H1 (cell line): ENCODE data around the gene CRYBA4. TPM values are rescaled to one million over a fixed set of nuclear protein-coding genes. Genes with fewer than 3 reads are reported as not detected.

Experiments used
- CTCF ChIA-PET: fragments of 300-600 bp; sonication (Branson Sonifier 250); formaldehyde crosslinking; loops from one replicate; lab custom pipeline; 2021; ENCODE audit not compliant: partially characterized antibody; lab: Charles Lee
- POLR2A ChIA-PET: fragments of 300-600 bp; sonication (Branson Sonifier 250); formaldehyde crosslinking; loops from one replicate; lab custom pipeline; 2021; ENCODE audit warnings: inconsistent platforms; ENCODE audit not compliant: partially characterized antibody; lab: Charles Lee
- DNase-seq, 2 experiments: peaks; one replicate each; pipeline versions ENCODE4 v3.0.0 to v3.0.0-alpha.2; 2010 to 2022; ENCODE audit warnings: low spot score in 2 of 2, low read depth in 1 of 2, mixed read lengths in 1 of 2
- FAIRE-seq: peaks from 2 replicates; lab custom pipeline; 2011; peaks lifted over from hg19 to GRCh38; lab: Jason Lieb, UNC
- H2AFZ ChIP-seq: 2 replicates; pipeline ENCODE4 v1.8.1; 2012; ENCODE audit warnings: low read length, inconsistent platforms
- H2AK5ac ChIP-seq: 2 replicates; pipeline ENCODE4 v1.6.1; 2013; ENCODE audit warnings: low read depth, low read length
- H2BK120ac ChIP-seq: replicated peaks from 2 replicates; pipeline ENCODE3; 2013; ENCODE audit warnings: low read depth, low read length, inconsistent platforms
- H2BK12ac ChIP-seq: 2 replicates; pipeline ENCODE4 v1.6.1; 2013; ENCODE audit warnings: low read depth, low read length
- H2BK15ac ChIP-seq: 2 replicates; pipeline ENCODE4 v1.6.1; 2013; ENCODE audit warnings: low read length
- H2BK20ac ChIP-seq: 2 replicates; pipeline ENCODE4 v1.6.1; 2013; ENCODE audit warnings: low read length
- H2BK5ac ChIP-seq: 2 replicates; pipeline ENCODE4 v1.6.1; 2013; ENCODE audit warnings: low read depth, low read length
- H3K14ac ChIP-seq: 2 replicates; pipeline ENCODE4 v1.6.1; 2013; ENCODE audit warnings: inconsistent platforms; ENCODE audit not compliant: insufficient read length
- H3K18ac ChIP-seq: 2 replicates; pipeline ENCODE4 v1.6.1; 2013; ENCODE audit warnings: low read length; ENCODE audit errors: extremely low read depth
- H3K23ac ChIP-seq: 2 replicates; pipeline ENCODE4 v1.6.1; 2013; ENCODE audit warnings: inconsistent platforms; ENCODE audit not compliant: insufficient read length
- H3K23me2 ChIP-seq: 2 replicates; pipeline ENCODE4 v1.6.1; 2013; ENCODE audit warnings: low read depth, low read length
- H3K27ac ChIP-seq: 2 replicates; pipeline ENCODE4 v1.6.1; 2011; ENCODE audit warnings: low read depth, low read length, inconsistent platforms
- H3K27me3 ChIP-seq, 4 experiments: replicated peaks in 1 of 4; 1 replicate in 1 of 4; 2 replicates in 3 of 4; pipeline versions ENCODE4 v1.6.1 to v1.8.1; 2011 to 2013; ENCODE audit warnings: low read length in 3 of 4, mild to moderate bottlenecking in 3 of 4, inconsistent platforms in 2 of 4, mixed read lengths in 2 of 4, moderate library complexity in 1 of 4; ENCODE audit not compliant: control insufficient read depth in 3 of 4, insufficient read depth in 3 of 4; ENCODE audit errors: extremely low read depth in 1 of 4
- H3K36me3 ChIP-seq, 4 experiments: 2 replicates each; pipeline versions ENCODE4 v1.6.1 to v1.8.1; 2011 to 2013; ENCODE audit warnings: mild to moderate bottlenecking in 4 of 4, low read length in 3 of 4, moderate library complexity in 2 of 4, control low read depth in 1 of 4, inconsistent platforms in 1 of 4; ENCODE audit not compliant: insufficient read depth in 4 of 4, control insufficient read depth in 2 of 4
- H3K4ac ChIP-seq: replicated peaks from 2 replicates; pipeline ENCODE3; 2013; ENCODE audit warnings: low read length, low read depth, mixed read lengths, inconsistent platforms; ENCODE audit not compliant: insufficient read length
- H3K4me1 ChIP-seq, 4 experiments: replicated peaks in 1 of 4; 1 replicate in 1 of 4; 2 replicates in 3 of 4; pipeline versions ENCODE4 v1.6.1 to v1.8.1; 2011 to 2013; ENCODE audit warnings: low read length in 3 of 4, inconsistent platforms in 2 of 4, mixed read lengths in 1 of 4; ENCODE audit not compliant: insufficient read depth in 4 of 4, control insufficient read depth in 3 of 4
- H3K4me2 ChIP-seq, 2 experiments: 2 replicates each; pipeline versions ENCODE4 v1.6.1 to v1.8.1; 2011 to 2013; ENCODE audit warnings: low read depth in 2 of 2, low read length in 2 of 2, control low read depth in 1 of 2, inconsistent platforms in 1 of 2, mild to moderate bottlenecking in 1 of 2; ENCODE audit not compliant: insufficient read depth in 1 of 2
- H3K4me3 ChIP-seq, 4 experiments: fragments of 200-600, 300-600 bp in 1 of 4; sonication (generic), shearing (Covaris generic), sonication (Bioruptor Twin) in 1 of 4; 2 replicates each; pipeline versions ENCODE4 v1.5.1 to v1.8.1; 2011 to 2016; ENCODE audit warnings: low read length in 4 of 4, low read depth in 3 of 4, control low read depth in 2 of 4, inconsistent platforms in 2 of 4, mild to moderate bottlenecking in 2 of 4, mixed read lengths in 1 of 4, moderate library complexity in 1 of 4; ENCODE audit not compliant: insufficient read depth in 2 of 4; ENCODE audit errors: extremely low read depth in 1 of 4
- H3K56ac ChIP-seq: replicated peaks from 2 replicates; pipeline ENCODE3; 2013; ENCODE audit warnings: low read depth, mild to moderate bottlenecking, mixed read lengths, low read length, inconsistent platforms; ENCODE audit not compliant: insufficient read length
- H3K79me1 ChIP-seq: 2 replicates; pipeline ENCODE4 v1.6.1; 2013; ENCODE audit warnings: low read depth, low read length, control low read depth
- H3K79me2 ChIP-seq, 2 experiments: 2 replicates each; pipeline versions ENCODE4 v1.6.1 to v1.8.1; 2012 to 2013; ENCODE audit warnings: low read length in 2 of 2, mild to moderate bottlenecking in 2 of 2, inconsistent platforms in 1 of 2; ENCODE audit not compliant: insufficient read depth in 2 of 2, control insufficient read depth in 1 of 2
- H3K9ac ChIP-seq, 4 experiments: replicated peaks in 1 of 4; 1 replicate in 1 of 4; 2 replicates in 3 of 4; pipeline versions ENCODE4 v1.6.1 to v1.8.1; 2011 to 2013; ENCODE audit warnings: low read depth in 3 of 4, low read length in 3 of 4, control low read depth in 2 of 4, mild to moderate bottlenecking in 2 of 4, moderate library complexity in 2 of 4, inconsistent platforms in 1 of 4; ENCODE audit errors: extremely low read depth in 1 of 4
- H3K9me3 ChIP-seq, 2 experiments: 2 replicates each; pipeline versions ENCODE4 v1.6.1 to v1.8.1; 2012 to 2013; ENCODE audit warnings: mild to moderate bottlenecking in 2 of 2, moderate library complexity in 2 of 2, control low read depth in 1 of 2, inconsistent platforms in 1 of 2, low read depth in 1 of 2, low read length in 1 of 2, mixed read lengths in 1 of 2; ENCODE audit not compliant: insufficient read depth in 2 of 2
- H4K20me1 ChIP-seq, 2 experiments: replicated peaks in 1 of 2; 2 replicates each; pipeline versions ENCODE3 to v1.8.1; 2011 to 2013; ENCODE audit warnings: inconsistent platforms in 2 of 2, low read length in 2 of 2, mild to moderate bottlenecking in 1 of 2; ENCODE audit not compliant: insufficient read depth in 2 of 2, control insufficient read depth in 1 of 2
- H4K5ac ChIP-seq: 2 replicates; pipeline ENCODE4 v1.6.1; 2013; ENCODE audit warnings: low read length, low read depth, mixed read lengths, inconsistent platforms; ENCODE audit not compliant: insufficient read length
- H4K8ac ChIP-seq: 2 replicates; pipeline ENCODE4 v1.8.0; 2013; ENCODE audit warnings: mild to moderate bottlenecking, moderate library complexity, low read length, inconsistent platforms; ENCODE audit not compliant: insufficient read depth; ENCODE audit errors: extremely low read depth
- H4K91ac ChIP-seq: replicated peaks from 2 replicates; pipeline ENCODE3; 2013; ENCODE audit warnings: low read length, mixed read lengths, inconsistent platforms; ENCODE audit not compliant: insufficient read length
- WGBS, 2 experiments: shearing (Covaris generic) in 1 of 2; methylation state at CpG; one replicate each; pipeline versions ENCODE4 v1.1.6 to v1.1.7; 2013 to 2015; ENCODE audit warnings: low lambda C conversion rate in 2 of 2, mixed read lengths in 2 of 2, inconsistent platforms in 1 of 2, low coverage in 1 of 2, missing lambda C conversion rate in 1 of 2; ENCODE audit not compliant: insufficient replicate concordance in 2 of 2, insufficient coverage in 1 of 2, insufficient read length in 1 of 2; ENCODE audit errors: extremely low coverage in 1 of 2, missing lambda C conversion rate in 1 of 2; 5-methylcytosine and 5-hydroxymethylcytosine counted together
- polyA plus RNA-seq, 7 experiments: library from polyadenylated mRNA; depleted of rRNA in 3 of 7; stranded (reverse) in 5 of 7; unstranded in 2 of 7; fragments of >200 nt in 5 of 7; fragments of 200-250 nt in 2 of 7; gene quantifications; 1 replicate in 5 of 7; 2 replicates in 1 of 7; 4 replicates in 1 of 7; pipeline versions ENCODE4 v1.2.1 to v1.2.3, GENCODE V29; 2011 to 2013; ENCODE audit warnings: missing spikeins in 2 of 7, mixed read lengths in 2 of 7
- total RNA-seq: library from RNA; stranded (reverse); fragmentation: NEBNext Ultra II Directional; extraction: Animal tissue kit (Norgen Biotek cat#: 25700); gene quantifications from 2 replicates; pipeline ENCODE4 v1.2.1, GENCODE V29; 2021

CRYBA4 gene
- total and polyA plus RNA-seq, 2 of the 8 experiments (the other 6 are each of a cell fraction or from before 2014, with no cell fraction given): 0.67 to 3.1 TPM

GRCh38 chr22:26648011-26648497 lies 26.3 kb downstream of the CRYBA4 start:
- H3K27me3 ChIP-seq: 0 out of 7 replicates have a peak, but pooled peaks cover 0 to 4% (median 0%) of the 10 kb centered on the region in 4 experiments
- ChIA-PET POLR2A (interaction anchor here (0.9 to 2.4 kb wide), 6 partner anchors 9 to 88 kb away, joined by 3 to 8 read pairs (median 5); no protein-coding TSS in a partner anchor), CTCF (interaction anchor here (0.6 to 0.9 kb wide), 2 partner anchors 14 to 145 kb away, joined by 3 read pairs; no protein-coding TSS in a partner anchor)
- peak overlapping the region; percentile 33 for H3K56ac ChIP-seq
- peak overlapping the region; percentile 93; the same call in 1 of the 2 replicates for H2BK5ac ChIP-seq
- H3K9ac ChIP-seq: no peak overlapping the region; a peak in 2 of 7 replicates
- H3K4me2 ChIP-seq: peak overlapping the region; percentile 43 to 57
- H3K23me2 ChIP-seq: peaks cover 5% of the 10 kb centered on the region; the same call in 1 of the 2 replicates
- peak overlapping the region; percentile 99 for H4K91ac ChIP-seq
- H3K4ac ChIP-seq: peak overlapping the region; percentile 92
- no peaks in the 10 kb centered on the region for H4K20me1 ChIP-seq
- H4K8ac ChIP-seq: peak overlapping the region; percentile 83; the same call in 1 of the 2 replicates
- peak; percentile 74 to 88 for DNase-seq
- peak overlapping the region; percentile 98 for H2BK20ac ChIP-seq
- 4% methylated on average over 14 of the region's 17 CpGs; no CpG with 5 or more reads in 1 of the 2 experiments for WGBS, 2 experiments
- 0 out of 2 replicates have a peak overlapping the region, but pooled peaks have one; percentile 85 for H2BK15ac ChIP-seq
- H2BK12ac ChIP-seq: peak overlapping the region; percentile 96; the same call in 1 of the 2 replicates
- peak overlapping the region; percentile 84; the same call in 1 of the 2 replicates for H2AK5ac ChIP-seq
- H3K14ac ChIP-seq: no peak overlapping the region
- H3K4me3 ChIP-seq: peak overlapping the region in 3 of 4 experiments; percentile 7 to 36 (median 11); a peak in 3 of 8 replicates
- H2AFZ ChIP-seq: no peak overlapping the region
- H4K5ac ChIP-seq: peak overlapping the region; percentile 89
- H3K9me3 ChIP-seq: no peaks in the 10 kb centered on the region
- no peak overlapping the region for H3K23ac ChIP-seq
- H3K27ac ChIP-seq: peak overlapping the region; percentile 74; the same call in 1 of the 2 replicates
- 0 out of 2 replicates have a peak, but pooled peaks cover 2% of the 10 kb centered on the region for H3K79me1 ChIP-seq
- peak; percentile 28 for FAIRE-seq
- H3K4me1 ChIP-seq: peaks cover 13 to 52% (median 33%) of the 10 kb centered on the region in 4 experiments
- peak overlapping the region; percentile 81 for H2BK120ac ChIP-seq
- no peaks in the 10 kb centered on the region for H3K79me2 ChIP-seq
- peak overlapping the region; percentile 14 for H3K18ac ChIP-seq
- H3K36me3 ChIP-seq: no peaks in the 10 kb centered on the region; a peak in 1 of 8 replicates
